ENCODE measurements around the gene COPA.

GRCh38 chr1:160284782-160285344 is 58.2 kb downstream of the COPA start, which contains the start of gene PEX19:
- TF ChIP-seq GATA2 (IDR thresholded peaks at IDR 0.05; ENCODE audit: low read depth, low read length) (no peak), GATA3 (IDR thresholded peaks at IDR 0.05; ENCODE audit: low read depth, low read length) (no peak)

All from SH-SY5Y (cell line).